ENCODE results near the gene STYX. TPM values are rescaled to one million over a fixed set of nuclear protein-coding genes. Genes with fewer than 3 reads are reported as not detected.

The STYX gene
- total RNA-seq, 1 experiment from 2014 or later: 20.6 TPM

- in situ Hi-C loops (cut with HindIII; ENCODE audit: low pct_unique_long_range_greater_than_20kb, low sequenced_read_pairs) (no loop called here), intact Hi-C loops (cut with micrococcal nuclease; ENCODE audit: unreplicated experiment) (no loop called here)
- Histone ChIP-seq H3K4me1 (ENCODE audit: control insufficient read depth, insufficient read depth, low read length) (no peaks in the 10 kb centered on the region), H3K27me3 (ENCODE audit: control insufficient read depth, insufficient read depth, low read length) (no peaks in the 10 kb centered on the region), H3K9me3 (ENCODE audit: control insufficient read depth, insufficient read depth, low read depth, low read length) (no peaks in the 10 kb centered on the region), H3K36me3 (ENCODE audit: control insufficient read depth, insufficient read depth, low read length) (no peaks in the 10 kb centered on the region), H3K27ac (ENCODE audit: low read length) (no peak overlapping the region), H3K4me3 (ENCODE audit: low read depth in 2 of 2, low read length in 2 of 2) (no peak overlapping the region)
- BruUV-seq (replicated peaks): no TSS peak
- ATAC-seq (no peak), DNase-seq (ENCODE audit: low read depth, low spot score) (no peak)
- TF ChIP-seq POLR2AphosphoS5 (IDR thresholded peaks at IDR 0.05; ENCODE audit: low read depth, low read length) (no peak), TCF7L2 (IDR thresholded peaks at IDR 0.05; ENCODE audit: low read depth, low read length) (no peak), REST (IDR thresholded peaks at IDR 0.05; ENCODE audit: insufficient read depth in 1 of 2, low read depth in 2 of 2, low read length in 1 of 2) (no peak), CTCF (IDR thresholded peaks at IDR 0.05) (no peak), SIN3A (IDR thresholded peaks at IDR 0.05; ENCODE audit: borderline replicate concordance, insufficient read depth, low read depth, low read length) (no peak)
- POLR2A ChIA-PET: no interaction called here
- CTCF ChIA-PET: no interaction called here
Measured at GRCh38 chr14:52738409-52738808, 8.4 kb downstream of the STYX start.

- Histone ChIP-seq H3K36me3 (ENCODE audit: control insufficient read depth, insufficient read depth, low read length) (no peaks in the 10 kb centered on the region; the same call in 1 of the 2 replicates), H3K27me3 (ENCODE audit: control insufficient read depth, insufficient read depth, low read length) (no peaks in the 10 kb centered on the region), H3K4me3 (ENCODE audit: low read depth in 2 of 2, low read length in 2 of 2) (no peak overlapping the region), H3K9me3 (ENCODE audit: control insufficient read depth, insufficient read depth, low read depth, low read length) (no peaks in the 10 kb centered on the region), H3K27ac (ENCODE audit: low read length) (no peak overlapping the region), H3K4me1 (ENCODE audit: control insufficient read depth, insufficient read depth, low read length) (no peaks in the 10 kb centered on the region)
- intact Hi-C loops (cut with micrococcal nuclease; ENCODE audit: unreplicated experiment): no loop called here
- TF ChIP-seq SIN3A (IDR thresholded peaks at IDR 0.05; ENCODE audit: borderline replicate concordance, insufficient read depth, low read depth, low read length): no peak
- TF ChIP-seq CTCF (IDR thresholded peaks at IDR 0.05): no peak
- TF ChIP-seq TCF7L2 (IDR thresholded peaks at IDR 0.05; ENCODE audit: low read depth, low read length): no peak
- no peak for TF ChIP-seq REST (IDR thresholded peaks at IDR 0.05; ENCODE audit: insufficient read depth in 1 of 2, low read depth in 2 of 2, low read length in 1 of 2)
- TF ChIP-seq POLR2AphosphoS5 (IDR thresholded peaks at IDR 0.05; ENCODE audit: low read depth, low read length): no peak
- ATAC-seq (no peak), DNase-seq (ENCODE audit: low read depth, low spot score) (no peak)
- CTCF ChIA-PET: no interaction called here
- no TSS peak for BruUV-seq (replicated peaks)
- in situ Hi-C loops (cut with HindIII; ENCODE audit: low pct_unique_long_range_greater_than_20kb, low sequenced_read_pairs): no loop called here
- POLR2A ChIA-PET: interaction anchor here (0.5 kb wide), 1 partner anchor 29 kb away, joined by 3 read pairs; no protein-coding TSS in a partner anchor
Measured at GRCh38 chr14:52740751-52741150, 10.8 kb downstream of the STYX start.

Measured in Panc1 (cell line).